OCI-LY1 (cell line): ENCODE measurements around the gene SPATA25.

Experiments used
- CTCF ChIP-seq: fragments of 200-600 bp; sonication (generic), shearing (Covaris generic); IDR thresholded peaks from 2 replicates; pipeline ENCODE4 v1.5.1; 2017; ENCODE audit warnings: mild to moderate bottlenecking, antibody characterized with exemption, low read length, moderate library complexity, mixed read lengths
- EZH2 ChIP-seq: fragments of 200-600 bp; sonication (generic), shearing (Covaris generic); IDR thresholded peaks from 2 replicates; pipeline ENCODE4 v1.8.0; 2017; ENCODE audit warnings: borderline replicate concordance, mixed run types, mild to moderate bottlenecking, antibody characterized with exemption, low read length, moderate library complexity, mixed read lengths

- no peak for TF ChIP-seq CTCF
- TF ChIP-seq EZH2, result no peak
Observed at GRCh38 chr20:45911486-45912343, 24.3 kb upstream of the SPATA25 start, which contains the start of gene PLTP.
